Embryonic facial prominence (tissue), 1 donor: ENCODE results near the gene EML4.
"Not testable (repeated sequence)": the region's sequence is repeated elsewhere in the genome, so short reads cannot be mapped to it uniquely, and the experiment has no call there.

Source experiments
- DNase-seq: peaks from one replicate; pipeline ENCODE4 v3.0.0-alpha.2; 2016; ENCODE audit errors: extremely low spot score

The EML4 gene

DNA sequence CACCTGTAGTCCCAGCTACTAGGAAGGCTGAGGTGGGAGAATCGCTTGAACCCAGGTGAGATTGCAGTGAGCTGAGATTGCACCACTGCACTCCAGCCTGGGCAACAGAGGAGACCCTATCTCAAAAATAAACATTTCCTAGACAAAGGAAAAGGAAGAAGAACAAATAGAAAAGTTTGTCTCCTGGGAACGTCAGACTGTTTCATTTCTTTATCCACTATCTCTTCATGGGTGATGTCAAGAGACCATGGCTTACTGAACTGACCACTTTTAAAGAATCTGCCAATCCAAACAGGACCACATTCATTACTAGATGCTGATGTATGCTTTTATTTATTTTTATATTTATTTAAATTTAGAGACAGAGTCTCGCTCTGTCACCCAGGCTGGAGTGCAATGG lies 165.1 kb downstream of the EML4 start:
- no peak for DNase-seq

- DNase-seq: not testable (repeated sequence)
Measured at GRCh38 chr2:42334865-42335264, 165.7 kb downstream of the EML4 start.

DNA sequence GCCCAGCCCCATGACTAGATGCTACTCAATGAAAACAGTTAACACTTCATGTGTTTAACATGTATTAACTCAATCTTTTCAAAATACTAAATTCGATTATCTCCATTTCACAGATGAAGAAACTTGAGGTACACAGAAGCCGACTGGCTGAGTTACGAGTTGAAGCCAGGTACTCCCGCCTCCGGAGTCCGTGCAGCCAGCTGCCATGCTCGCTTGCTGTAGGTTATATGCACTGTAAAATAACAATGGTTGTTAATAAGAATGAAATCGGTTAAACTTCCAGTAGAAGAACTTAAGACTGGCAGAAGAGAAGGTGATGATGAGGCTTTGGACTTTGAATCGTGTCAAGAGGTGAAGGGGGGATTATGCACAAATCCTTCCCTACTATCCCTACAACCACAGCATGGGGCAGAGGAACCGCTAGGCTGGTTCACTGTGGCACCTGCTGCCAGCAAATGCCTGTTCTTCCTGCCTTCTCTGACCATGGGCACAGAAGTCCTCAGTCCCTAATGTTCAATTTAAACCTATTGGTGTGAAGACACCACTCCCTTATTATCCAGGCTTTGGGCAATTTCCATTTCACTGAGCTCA lies 166.5 kb downstream of the EML4 start:
- DNase-seq: no peak

DNA sequence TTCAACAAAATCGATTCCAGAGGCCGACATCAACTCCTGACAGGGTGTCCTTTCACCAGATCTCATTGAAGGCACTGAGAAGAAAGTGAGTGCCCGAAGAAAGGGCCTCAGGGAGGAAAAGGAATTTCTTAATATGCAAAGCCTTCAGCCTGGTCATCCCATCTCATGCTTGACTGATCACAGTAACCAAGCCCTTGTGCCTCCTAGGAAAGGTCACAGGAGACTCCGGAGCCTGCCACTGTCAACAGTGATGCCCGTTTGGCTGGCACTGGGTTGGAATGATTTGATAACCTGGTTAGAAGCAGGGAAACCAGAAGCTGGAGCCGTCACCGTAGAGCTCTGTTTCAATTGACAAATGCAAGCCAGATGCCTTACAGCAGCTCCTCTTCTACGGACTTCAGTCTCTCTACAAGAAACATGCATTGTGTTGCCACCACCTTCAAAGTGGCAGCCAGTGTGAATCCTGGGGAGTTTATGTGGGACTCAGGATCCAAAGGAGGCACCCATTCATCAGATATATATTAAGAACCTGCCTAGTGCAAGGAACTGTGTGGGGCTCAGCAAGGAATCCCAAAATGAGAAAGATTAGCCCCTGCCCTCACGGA lies 167.3 kb downstream of the EML4 start:
- DNase-seq: no peak

DNA sequence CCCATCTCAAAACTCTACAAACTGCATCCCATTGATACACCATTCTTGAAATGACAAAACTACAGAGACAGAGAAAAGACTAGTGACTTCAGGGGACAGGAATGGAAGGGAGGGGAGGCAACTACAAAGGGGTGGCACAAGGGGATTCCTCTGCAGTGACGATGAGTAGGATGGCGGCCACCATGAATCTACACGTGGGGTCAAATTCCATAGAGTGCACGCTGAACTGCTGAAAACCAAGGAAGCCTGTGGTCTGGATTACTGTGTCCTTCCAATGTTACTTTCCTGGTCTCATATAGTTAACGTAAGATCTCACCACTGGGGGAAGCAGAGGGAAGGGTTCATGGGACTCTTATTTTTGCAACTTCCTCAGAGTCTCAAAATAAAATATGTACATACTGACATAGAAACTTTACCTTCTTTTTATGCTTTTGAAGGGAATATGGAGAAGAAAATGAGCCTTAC lies 168.2 kb downstream of the EML4 start:
- no peak for DNase-seq

DNA sequence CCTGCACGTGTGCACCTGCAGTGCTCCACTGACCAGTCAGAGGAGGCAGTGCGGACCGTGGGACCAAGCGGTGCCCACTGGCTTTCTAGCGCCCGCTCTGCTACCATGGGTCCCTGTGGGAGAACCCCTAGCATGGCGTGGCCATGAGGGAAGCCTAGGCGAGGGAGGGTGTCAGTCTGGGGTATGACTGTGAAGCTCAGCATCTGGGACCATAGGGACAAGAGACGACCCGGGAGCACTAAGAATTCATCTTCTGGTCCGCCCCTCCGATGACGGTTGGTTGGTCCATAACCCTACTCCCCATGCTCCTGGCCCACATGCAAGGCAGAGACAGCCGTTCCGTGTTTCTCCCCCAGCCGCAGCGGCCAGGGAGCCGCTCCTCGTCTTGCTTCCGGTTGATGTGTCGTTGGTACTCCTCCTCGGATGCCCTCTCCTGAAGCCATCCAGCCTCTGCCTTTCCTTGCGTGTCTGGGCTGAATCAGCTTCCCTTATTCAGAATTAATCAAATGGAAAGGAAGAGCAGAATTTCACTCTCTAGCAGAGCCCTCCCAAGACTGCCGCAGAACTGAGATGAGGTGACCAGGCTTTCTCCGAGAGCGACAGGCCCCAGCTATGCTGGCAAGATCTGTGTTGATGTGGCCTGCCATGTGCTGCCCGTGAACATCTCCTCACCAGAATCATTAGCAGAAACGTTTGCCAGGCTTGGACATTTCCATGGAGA lies 168.9 kb downstream of the EML4 start:
- no peak for DNase-seq

DNA sequence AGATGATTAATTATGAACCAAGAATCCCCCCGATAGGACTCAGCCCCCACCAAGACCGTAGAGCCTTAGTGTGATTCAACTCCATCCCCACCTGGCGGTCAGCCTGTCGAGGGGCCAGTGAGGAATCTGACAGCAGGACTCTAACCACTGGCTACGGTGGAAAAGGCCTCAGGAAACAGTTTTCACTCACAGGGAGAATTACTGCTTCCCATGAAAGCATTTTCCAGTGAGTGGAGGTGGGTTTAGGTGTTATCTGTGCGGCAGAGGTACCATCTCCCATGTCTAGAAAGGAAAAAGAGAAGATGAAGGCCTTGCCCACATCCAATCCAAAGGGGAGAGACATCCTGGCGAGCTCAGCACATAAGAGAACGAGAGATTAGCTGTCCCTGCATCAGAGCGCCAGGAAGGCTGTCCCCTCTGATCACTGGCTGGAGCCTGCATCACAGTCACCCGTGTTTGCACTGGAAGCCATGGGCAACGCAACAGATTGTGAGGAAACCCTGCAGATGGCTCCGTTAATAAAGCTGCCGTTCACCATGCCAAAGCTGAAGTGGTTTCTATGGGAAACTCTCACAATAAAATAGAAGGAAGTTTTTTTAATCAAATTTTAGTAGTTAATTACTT lies 169.5 kb downstream of the EML4 start:
- DNase-seq: no peak

DNA sequence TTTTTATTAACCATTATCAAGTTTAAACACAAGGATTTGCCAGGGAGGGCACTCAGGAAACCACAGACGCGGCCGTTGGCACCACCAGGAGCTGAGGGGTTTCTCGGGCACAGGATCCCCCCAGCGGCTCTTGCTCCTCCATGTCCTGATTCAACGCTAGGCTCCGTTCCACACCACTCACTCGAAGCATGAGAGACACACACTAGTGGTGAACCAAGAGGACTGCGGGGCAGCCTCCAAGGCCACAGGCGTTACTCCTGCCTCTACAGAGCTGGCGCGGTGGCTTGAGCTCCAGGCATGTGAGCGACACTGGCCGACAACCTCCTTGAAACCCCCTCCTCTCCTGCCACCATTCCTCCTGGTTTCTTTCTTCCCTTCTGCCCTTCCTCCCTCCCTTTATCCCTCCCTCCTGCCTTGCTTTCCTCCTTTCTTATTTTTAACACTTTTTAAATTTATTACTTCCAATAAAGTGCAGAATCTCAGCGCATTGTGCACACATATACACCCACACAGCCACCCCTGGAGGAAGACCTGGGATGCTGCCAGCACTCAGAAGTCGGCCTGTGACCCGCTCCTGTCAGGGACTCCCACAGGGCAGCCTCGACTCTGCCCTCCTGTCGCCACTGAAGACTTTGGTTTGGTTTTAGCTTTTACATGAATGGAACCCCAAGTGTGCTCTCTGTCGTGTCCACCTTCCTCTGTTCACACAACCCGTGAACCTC lies 170.2 kb downstream of the EML4 start:
- DNase-seq: no peak

GRCh38 chr2:42340045-42340937 lies 171.1 kb downstream of the EML4 start:
- DNase-seq: no peak

- DNase-seq: no peak
Measured at GRCh38 chr2:42340938-42341636, 171.9 kb downstream of the EML4 start.

GRCh38 chr2:42342061-42342794 lies 173.1 kb downstream of the EML4 start:
- no peak for DNase-seq

- DNase-seq: no peak
Measured at GRCh38 chr2:42342795-42343241, 173.7 kb downstream of the EML4 start.

DNA sequence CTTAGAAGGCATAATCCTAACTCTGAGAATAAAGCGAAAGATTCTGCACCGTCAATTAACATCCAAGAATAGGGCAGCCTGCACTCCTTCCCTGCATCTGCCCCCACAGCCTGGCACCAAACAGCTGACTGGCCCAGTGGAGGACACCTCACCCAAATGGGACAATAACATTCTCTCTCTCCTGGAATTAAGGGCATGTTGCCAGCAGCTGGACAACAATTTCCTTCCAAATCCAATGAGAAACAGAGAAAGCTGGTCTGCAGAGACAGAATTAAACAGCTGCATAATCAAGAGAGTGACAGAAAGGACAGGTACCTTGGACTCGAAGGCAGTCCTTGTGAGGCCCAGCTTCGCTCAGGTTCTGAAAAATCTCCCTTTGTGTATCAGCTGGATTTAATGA lies 176.8 kb downstream of the EML4 start:
- no peak for DNase-seq

DNA sequence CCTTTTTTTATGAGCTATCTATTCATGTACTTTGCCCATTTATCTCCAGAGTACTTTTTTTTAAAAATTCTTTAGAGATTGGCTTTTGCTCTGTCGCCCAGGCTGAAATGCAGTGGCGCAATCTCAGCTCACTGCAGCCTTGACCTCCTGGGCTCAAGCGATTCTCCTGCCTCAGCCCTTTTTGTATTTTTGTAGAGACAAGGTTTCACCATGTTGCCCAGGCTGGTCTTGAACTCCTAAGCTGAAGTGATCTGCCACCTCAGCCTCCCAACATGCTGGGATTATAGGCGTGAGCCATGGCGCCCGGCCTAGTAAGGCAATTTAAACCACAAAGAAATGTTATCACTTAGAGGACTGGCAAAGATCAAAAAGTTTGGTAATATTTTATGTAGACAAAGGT lies 177.7 kb downstream of the EML4 start:
- not testable (repeated sequence) for DNase-seq

DNA sequence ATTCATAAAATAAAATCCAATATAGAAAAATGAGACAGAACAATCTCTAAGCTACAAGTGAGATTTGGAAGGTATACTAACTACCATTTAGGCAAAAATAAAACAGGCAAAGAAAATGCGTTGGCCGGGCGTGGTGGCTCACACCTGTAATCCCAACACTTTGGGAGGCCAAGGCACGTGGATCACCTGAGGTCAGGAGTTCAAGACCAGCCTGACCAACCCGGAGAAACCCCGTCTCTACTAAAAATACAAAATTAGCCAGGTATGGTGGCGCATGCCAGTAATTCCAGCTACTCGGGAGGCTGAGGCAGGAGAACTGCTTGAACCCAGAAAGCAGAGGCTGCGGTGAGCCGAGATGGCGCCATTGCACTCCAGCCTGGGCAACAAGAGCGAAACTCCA lies 178.4 kb downstream of the EML4 start:
- DNase-seq: not testable (repeated sequence)

GRCh38 chr2:42348113-42348805 lies 179.1 kb downstream of the EML4 start:
- no peak for DNase-seq

DNA sequence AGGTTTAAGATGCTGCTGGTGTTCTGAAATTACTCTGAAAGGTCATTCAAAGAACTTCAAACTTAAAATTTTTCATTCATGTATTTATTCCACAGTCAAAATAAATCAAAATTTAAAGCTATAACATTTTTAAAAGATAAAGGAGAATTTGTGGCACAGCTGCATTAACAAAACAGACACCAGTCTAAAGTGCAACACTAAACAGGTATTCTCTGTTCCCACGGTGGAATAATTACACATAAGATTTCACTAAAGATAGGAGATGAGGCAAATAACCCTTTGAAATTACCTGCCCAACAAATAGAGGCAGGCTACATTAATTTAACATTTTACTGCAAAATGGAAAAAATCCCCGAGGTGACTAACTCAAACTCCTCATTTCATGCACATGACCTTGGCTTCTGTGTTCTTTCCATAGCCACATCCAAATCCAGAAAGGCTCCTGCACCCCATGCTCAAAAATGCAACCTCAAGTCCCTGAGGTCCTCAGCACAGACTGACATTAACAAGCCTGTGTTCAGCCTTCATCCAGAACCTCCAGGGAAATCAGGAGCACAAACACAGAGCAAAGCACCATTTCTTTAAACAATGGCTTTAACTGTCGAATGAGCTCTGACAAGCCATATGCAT lies 181.4 kb downstream of the EML4 start:
- no peak for DNase-seq

- no peak for DNase-seq
Measured at GRCh38 chr2:42351864-42352263, 182.7 kb downstream of the EML4 start.
